ENCODE data around the gene ROCK2. TPM values are rescaled to one million over a fixed set of nuclear protein-coding genes. Genes with fewer than 3 reads are reported as not detected.

Gene ROCK2
- total RNA-seq, 1 donor from 2014 or later: 45.1 TPM

DNA sequence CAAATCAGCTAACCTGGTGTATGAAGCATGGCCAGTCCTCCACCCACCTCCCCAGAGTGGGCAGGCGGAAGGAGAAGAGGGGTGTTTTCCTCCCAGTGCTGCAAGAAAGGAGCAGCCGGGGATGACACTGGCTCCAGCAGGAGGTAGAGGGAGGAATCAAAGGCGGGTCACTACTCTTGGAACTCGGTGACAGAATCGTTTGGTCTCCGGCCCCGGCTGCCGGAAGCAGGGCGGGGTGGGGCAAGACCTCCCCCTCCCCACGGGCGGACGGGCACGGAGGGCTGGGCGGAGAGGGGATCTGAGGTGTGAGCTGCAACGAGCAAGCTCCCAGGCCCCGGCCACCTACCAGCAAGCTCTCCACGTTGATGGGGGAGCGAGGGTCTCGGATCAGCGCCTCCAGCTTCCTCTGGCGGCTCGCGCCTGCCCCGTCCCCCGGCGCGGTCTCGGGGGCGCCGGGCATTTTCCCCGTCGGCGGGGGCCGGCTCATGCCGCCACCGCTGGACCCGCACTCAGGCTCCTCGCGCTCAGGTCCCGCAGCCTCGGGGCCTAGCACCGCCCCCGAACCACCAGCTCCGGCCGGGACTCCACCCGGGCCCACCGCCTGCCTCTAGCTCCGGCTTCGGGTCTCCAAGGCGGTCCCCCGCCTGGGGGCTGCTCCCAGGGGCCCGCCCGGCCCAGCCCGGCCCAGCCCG lies 640 bp downstream of the ROCK2 start:
- Mint-ChIP-seq H3K27ac (ENCODE audit: unreplicated experiment) (peak overlapping the region; percentile 31), H3K36me3 (ENCODE audit: low read depth, unreplicated experiment) (no peaks in the 10 kb centered on the region), H3K4me3 (ENCODE audit: unreplicated experiment) (peak overlapping the region; percentile 99), H3K27me3 (ENCODE audit: low read depth, unreplicated experiment) (no peaks in the 10 kb centered on the region), H3K4me1 (ENCODE audit: low read depth, unreplicated experiment) (peaks cover 28% of the 10 kb centered on the region), H3K9me3 (ENCODE audit: unreplicated experiment) (no peaks in the 10 kb centered on the region)
- Histone ChIP-seq H3K27me3 (ENCODE audit: insufficient read depth, low read length) (no peaks in the 10 kb centered on the region), H3K79me2 (ENCODE audit: insufficient read depth, low read length) (peaks cover 52% of the 10 kb centered on the region), H3K4me3 (ENCODE audit: insufficient read depth, low read depth, low read length) (peak overlapping the region; percentile 74), H3K4me2 (ENCODE audit: low read length) (peak overlapping the region; percentile 94), H3K36me3 (ENCODE audit: insufficient read depth, low read length) (no peaks in the 10 kb centered on the region), H3K27ac (ENCODE audit: low read depth, low read length) (peak overlapping the region; percentile 73), H3K4me1 (ENCODE audit: insufficient read depth, low read length) (peaks cover 8% of the 10 kb centered on the region), H3K9ac (ENCODE audit: low read length) (peak overlapping the region; percentile 90), H2AFZ (ENCODE audit: low read depth, low read length) (peak overlapping the region; percentile 48), H3K9me3 (ENCODE audit: insufficient read depth, low read depth, low read length) (no peaks in the 10 kb centered on the region), H4K20me1 (ENCODE audit: insufficient read depth, low read length) (peaks cover 43% of the 10 kb centered on the region)
- no peak for FAIRE-seq
- TF ChIP-seq CTCF (IDR thresholded peaks at IDR 0.05; ENCODE audit: insufficient read depth, low read depth, low read length): no peak
- no peak for TF ChIP-seq EZH2 (IDR thresholded peaks at IDR 0.05; ENCODE audit: insufficient read depth, low read length)
- DNase-seq (ENCODE audit: low read depth): peak; percentile 12

DNA sequence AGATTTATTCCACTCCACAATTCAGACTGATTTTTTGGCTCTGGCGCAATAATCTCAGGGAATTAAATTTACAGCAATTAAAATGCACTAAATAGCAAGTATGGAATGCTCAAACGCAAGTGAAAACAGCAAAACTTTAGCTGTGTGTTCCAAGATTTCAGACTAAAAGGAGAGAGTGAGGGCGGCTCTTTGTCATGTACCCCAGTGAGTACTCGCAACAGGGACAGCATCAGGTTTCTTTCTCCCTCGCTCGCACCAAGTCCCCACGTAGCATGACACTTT lies 1.1 kb downstream of the ROCK2 start:
- H3K4me3 ChIP-seq (ENCODE audit: insufficient read depth, low read depth, low read length): peak overlapping the region; percentile 74
- Mint-ChIP-seq H3K36me3 (ENCODE audit: low read depth, unreplicated experiment) (no peaks in the 10 kb centered on the region), H3K27ac (ENCODE audit: unreplicated experiment) (peak overlapping the region; percentile 31), H3K4me3 (ENCODE audit: unreplicated experiment) (peak overlapping the region; percentile 99), H3K4me1 (ENCODE audit: low read depth, unreplicated experiment) (peaks cover 28% of the 10 kb centered on the region), H3K9me3 (ENCODE audit: unreplicated experiment) (no peaks in the 10 kb centered on the region), H3K27me3 (ENCODE audit: low read depth, unreplicated experiment) (no peaks in the 10 kb centered on the region)
- H3K36me3 ChIP-seq (ENCODE audit: insufficient read depth, low read length): no peaks in the 10 kb centered on the region
- H3K4me1 ChIP-seq (ENCODE audit: insufficient read depth, low read length): peaks cover 8% of the 10 kb centered on the region
- H2AFZ ChIP-seq (ENCODE audit: low read depth, low read length): peak overlapping the region; percentile 48
- H3K79me2 ChIP-seq (ENCODE audit: insufficient read depth, low read length): peaks cover 57% of the 10 kb centered on the region
- TF ChIP-seq CTCF (IDR thresholded peaks at IDR 0.05; ENCODE audit: insufficient read depth, low read depth, low read length) (no peak), EZH2 (IDR thresholded peaks at IDR 0.05; ENCODE audit: insufficient read depth, low read length) (no peak)
- H3K9ac ChIP-seq (ENCODE audit: low read length): peak overlapping the region; percentile 90
- H3K27me3 ChIP-seq (ENCODE audit: insufficient read depth, low read length): no peaks in the 10 kb centered on the region
- H4K20me1 ChIP-seq (ENCODE audit: insufficient read depth, low read length): peaks cover 47% of the 10 kb centered on the region
- H3K4me2 ChIP-seq (ENCODE audit: low read length): peak overlapping the region; percentile 94
- DNase-seq (ENCODE audit: low read depth) (no peak), FAIRE-seq (no peak)
- peak overlapping the region; percentile 73 for H3K27ac ChIP-seq (ENCODE audit: low read depth, low read length)
- no peaks in the 10 kb centered on the region for H3K9me3 ChIP-seq (ENCODE audit: insufficient read depth, low read depth, low read length)
